Nephron (organoid): ENCODE results near the gene SDR42E1.

Experiments
- H3K27ac Mint-ChIP-seq, 3 experiments: 2 replicates each; pipeline ENCODE4 v1.8.0; 2020; ENCODE audit warnings: mixed read lengths in 3 of 3, mild to moderate bottlenecking in 2 of 3, moderate library complexity in 1 of 3
- H3K27me3 Mint-ChIP-seq: 2 replicates; pipeline ENCODE4 v1.8.0; 2021; ENCODE audit warnings: low read depth, mild to moderate bottlenecking, moderate library complexity, mixed read lengths
- H3K36me3 Mint-ChIP-seq: 2 replicates; pipeline ENCODE4 v1.8.0; 2020; ENCODE audit warnings: low read depth, mixed read lengths
- H3K4me1 Mint-ChIP-seq: 2 replicates; pipeline ENCODE4 v1.8.0; 2020; ENCODE audit warnings: mixed read lengths
- H3K4me3 Mint-ChIP-seq, 3 experiments: 2 replicates each; pipeline ENCODE4 v1.8.0; 2020; ENCODE audit warnings: mild to moderate bottlenecking in 3 of 3, mixed read lengths in 3 of 3, moderate library complexity in 2 of 3
- H3K9me3 Mint-ChIP-seq: 2 replicates; pipeline ENCODE4 v1.8.0; 2020; ENCODE audit warnings: mixed read lengths
- CTCF ChIP-seq, 3 experiments: fragments of 200-600 bp; sonication (generic); IDR thresholded peaks; one replicate each; pipeline ENCODE4 v1.5.0; 2021; ENCODE audit warnings: antibody characterized with exemption in 3 of 3; ENCODE audit not compliant: unreplicated experiment in 3 of 3

SDR42E1 gene

GRCh38 chr16:81940781-81941560 lies 70.3 kb downstream of the SDR42E1 start:
- no peak overlapping the region for H3K27ac Mint-ChIP-seq
- no peaks in the 10 kb centered on the region for H3K9me3 Mint-ChIP-seq
- peaks cover 14% of the 10 kb centered on the region for H3K27me3 Mint-ChIP-seq

GRCh38 chr16:81939164-81940056 lies 71.9 kb downstream of the SDR42E1 start:
- H3K27ac Mint-ChIP-seq, result no peak overlapping the region

More at GRCh38 chr16:81940781-81941560, 70.3 kb downstream of the SDR42E1 start:
- Mint-ChIP-seq H3K36me3 (no peaks in the 10 kb centered on the region), H3K4me1 (peaks cover 6% of the 10 kb centered on the region), H3K4me3 (no peak overlapping the region)
- peak; percentile 49 to 65 (median 55) for TF ChIP-seq CTCF (IDR thresholded peaks at IDR 0.05; ENCODE audit: unreplicated experiment in 3 of 3)

More at GRCh38 chr16:81939164-81940056, 71.9 kb downstream of the SDR42E1 start:
- Mint-ChIP-seq H3K9me3 (no peaks in the 10 kb centered on the region), H3K4me3 (no peak overlapping the region), H3K36me3 (no peaks in the 10 kb centered on the region), H3K27me3 (peaks cover 17% of the 10 kb centered on the region), H3K4me1 (peaks cover 6% of the 10 kb centered on the region)
- no peak for TF ChIP-seq CTCF (IDR thresholded peaks at IDR 0.05; ENCODE audit: unreplicated experiment in 3 of 3)
